ENCODE data around the gene ACKR1.

ACKR1 gene

DNA sequence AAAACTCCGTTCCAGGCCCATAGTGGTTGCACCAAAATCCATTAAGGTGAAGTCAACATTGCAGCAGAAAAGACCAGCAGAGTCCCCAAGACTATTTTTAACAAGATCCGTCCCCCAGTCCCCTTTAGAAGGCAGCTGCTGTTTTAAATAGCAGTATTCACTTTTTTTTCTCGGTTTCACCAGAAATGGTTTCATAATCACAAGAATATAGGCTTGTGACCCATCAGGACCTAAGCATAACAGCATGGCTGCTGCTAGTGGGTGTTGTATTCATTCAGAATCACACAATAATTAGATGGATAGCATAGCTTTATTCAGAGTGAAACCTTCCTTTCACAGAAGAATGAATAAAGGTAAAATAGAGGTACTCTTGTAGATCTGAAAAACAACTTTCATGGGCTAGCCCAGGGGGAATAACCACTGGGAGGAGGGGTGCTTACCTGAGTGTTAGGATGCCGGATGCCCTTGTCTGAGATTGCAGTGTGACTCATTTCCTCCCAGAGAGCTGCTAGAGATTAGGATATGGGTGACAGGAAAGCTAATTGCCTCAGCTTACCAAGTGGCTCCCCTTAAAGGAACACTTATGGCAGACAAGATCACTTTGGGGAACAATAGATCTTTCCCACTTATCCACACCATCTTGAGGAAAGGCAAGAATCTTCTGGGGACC, 35.0 kb downstream of the ACKR1 start:
- Histone ChIP-seq H3K9me2 (replicated peaks; ENCODE audit: control insufficient read depth, low read length) (no peaks in the 10 kb centered on the region), H3K27ac (ENCODE audit: low read depth, low read length) (no peak overlapping the region), H4K20me1 (ENCODE audit: control insufficient read depth, insufficient read depth, low read depth, low read length) (no peaks in the 10 kb centered on the region), H3K36me3 (ENCODE audit: control insufficient read depth, low read length) (no peaks in the 10 kb centered on the region), H3K4me2 (ENCODE audit: low read length) (no peak overlapping the region), H3K79me2 (ENCODE audit: control insufficient read depth, low read length) (no peaks in the 10 kb centered on the region), H3K27me3 (ENCODE audit: control insufficient read depth, low read length) (no peaks in the 10 kb centered on the region), H3K4me3 (ENCODE audit: low read length) (no peak overlapping the region), H3F3A (ENCODE audit: control insufficient read depth, insufficient read depth) (no peaks in the 10 kb centered on the region), H3K9me3 (ENCODE audit: control insufficient read depth, insufficient read depth, low read length) (no peaks in the 10 kb centered on the region), H3K4me1 (ENCODE audit: control insufficient read depth, low read length) (no peaks in the 10 kb centered on the region)
- no peak for TF ChIP-seq CTCF (IDR thresholded peaks at IDR 0.05; ENCODE audit: low read depth, low read length, poor library complexity, severe bottlenecking)
- no peak for TF ChIP-seq EZH2phosphoT487 (IDR thresholded peaks at IDR 0.05; ENCODE audit: borderline replicate concordance, low read length)

- H3K9me2 ChIP-seq (replicated peaks; ENCODE audit: control insufficient read depth, low read length): no peaks in the 10 kb centered on the region
- no peak overlapping the region for H3K4me3 ChIP-seq (ENCODE audit: low read length)
- no peak for TF ChIP-seq EZH2phosphoT487 (IDR thresholded peaks at IDR 0.05; ENCODE audit: borderline replicate concordance, low read length)
- no peak for TF ChIP-seq CTCF (IDR thresholded peaks at IDR 0.05; ENCODE audit: low read depth, low read length, poor library complexity, severe bottlenecking)
- H3K9me3 ChIP-seq (ENCODE audit: control insufficient read depth, insufficient read depth, low read length): no peaks in the 10 kb centered on the region
- H3K36me3 ChIP-seq (ENCODE audit: control insufficient read depth, low read length): no peaks in the 10 kb centered on the region
- H3K79me2 ChIP-seq (ENCODE audit: control insufficient read depth, low read length): no peaks in the 10 kb centered on the region
- no peaks in the 10 kb centered on the region for H3F3A ChIP-seq (ENCODE audit: control insufficient read depth, insufficient read depth)
- no peaks in the 10 kb centered on the region for H4K20me1 ChIP-seq (ENCODE audit: control insufficient read depth, insufficient read depth, low read depth, low read length)
- H3K4me1 ChIP-seq (ENCODE audit: control insufficient read depth, low read length): no peaks in the 10 kb centered on the region
- no peaks in the 10 kb centered on the region for H3K27me3 ChIP-seq (ENCODE audit: control insufficient read depth, low read length)
- no peak overlapping the region for H3K4me2 ChIP-seq (ENCODE audit: low read length)
- no peak overlapping the region for H3K27ac ChIP-seq (ENCODE audit: low read depth, low read length)
These were observed 42.6 kb downstream of the ACKR1 start for GRCh38 chr1:159247266-159247665.

DNA sequence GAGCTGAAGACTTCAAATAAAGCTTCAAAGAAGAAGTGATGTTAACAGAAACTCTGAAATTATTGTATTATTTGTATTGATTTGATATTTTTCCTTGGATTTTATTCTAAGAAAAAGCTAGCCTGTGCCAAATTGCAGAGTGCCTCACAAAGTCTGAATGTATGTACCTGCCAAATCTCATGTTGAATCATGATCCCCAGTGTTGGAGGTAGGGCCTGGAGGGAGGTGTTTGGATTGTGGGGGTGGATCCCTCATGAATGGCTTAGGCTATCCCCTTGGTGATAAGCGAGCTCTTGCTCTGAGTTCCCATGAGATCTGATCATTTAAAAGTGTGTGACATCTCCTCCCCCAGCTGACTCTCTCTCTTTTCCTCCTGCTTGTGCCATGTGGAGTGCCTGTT, 43.6 kb downstream of the ACKR1 start:
- Histone ChIP-seq H3K4me3 (ENCODE audit: low read length) (no peak overlapping the region), H3K9me3 (ENCODE audit: control insufficient read depth, insufficient read depth, low read length) (no peaks in the 10 kb centered on the region), H3K36me3 (ENCODE audit: control insufficient read depth, low read length) (no peaks in the 10 kb centered on the region), H3K4me1 (ENCODE audit: control insufficient read depth, low read length) (no peaks in the 10 kb centered on the region), H3K9me2 (replicated peaks; ENCODE audit: control insufficient read depth, low read length) (no peaks in the 10 kb centered on the region), H3F3A (ENCODE audit: control insufficient read depth, insufficient read depth) (no peaks in the 10 kb centered on the region), H3K27ac (ENCODE audit: low read depth, low read length) (no peak overlapping the region), H3K27me3 (ENCODE audit: control insufficient read depth, low read length) (no peaks in the 10 kb centered on the region), H3K4me2 (ENCODE audit: low read length) (no peak overlapping the region), H4K20me1 (ENCODE audit: control insufficient read depth, insufficient read depth, low read depth, low read length) (no peaks in the 10 kb centered on the region), H3K79me2 (ENCODE audit: control insufficient read depth, low read length) (no peaks in the 10 kb centered on the region)
- TF ChIP-seq EZH2phosphoT487 (IDR thresholded peaks at IDR 0.05; ENCODE audit: borderline replicate concordance, low read length) (no peak), CTCF (IDR thresholded peaks at IDR 0.05; ENCODE audit: low read depth, low read length, poor library complexity, severe bottlenecking) (no peak)
